Measurements from ENCODE around the gene LMX1A. TPM values are rescaled to one million over a fixed set of nuclear protein-coding genes. Genes with fewer than 3 reads are reported as not detected.

Gene LMX1A
- total and polyA plus RNA-seq, 2 of the 13 experiments (the other 11 are each of a cell fraction or from before 2014, with no cell fraction given) = 0.07 TPM; not detected in 1

DNA sequence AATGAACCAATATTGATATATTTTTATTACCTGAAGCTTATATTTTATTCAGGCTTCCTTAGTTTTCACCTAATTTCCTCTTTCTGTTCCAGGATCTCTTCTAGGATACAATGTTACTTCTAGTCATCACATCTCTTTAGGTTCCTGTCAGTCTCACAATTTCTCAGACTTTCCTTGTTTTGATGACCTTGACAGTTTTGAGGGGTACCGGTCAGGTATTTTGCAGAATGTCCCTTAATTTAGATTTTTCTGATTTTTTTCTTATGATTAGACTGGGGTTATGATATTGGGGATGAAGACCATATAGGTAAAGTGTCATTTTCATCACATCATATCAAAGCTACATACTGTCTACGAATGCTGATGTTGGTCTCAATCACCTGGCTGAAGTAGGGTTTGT is 167.5 kb downstream of the LMX1A start (continued):
- TF ChIP-seq, protein P1, sequence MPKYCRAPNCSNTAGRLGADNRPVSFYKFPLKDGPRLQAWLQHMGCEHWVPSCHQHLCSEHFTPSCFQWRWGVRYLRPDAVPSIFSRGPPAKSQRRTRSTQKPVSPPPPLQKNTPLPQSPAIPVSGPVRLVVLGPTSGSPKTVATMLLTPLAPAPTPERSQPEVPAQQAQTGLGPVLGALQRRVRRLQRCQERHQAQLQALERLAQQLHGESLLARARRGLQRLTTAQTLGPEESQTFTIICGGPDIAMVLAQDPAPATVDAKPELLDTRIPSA (CRISPR knock-in tag; IDR thresholded peaks at IDR 0.05; ENCODE audit: borderline replicate concordance) = no peak

DNA sequence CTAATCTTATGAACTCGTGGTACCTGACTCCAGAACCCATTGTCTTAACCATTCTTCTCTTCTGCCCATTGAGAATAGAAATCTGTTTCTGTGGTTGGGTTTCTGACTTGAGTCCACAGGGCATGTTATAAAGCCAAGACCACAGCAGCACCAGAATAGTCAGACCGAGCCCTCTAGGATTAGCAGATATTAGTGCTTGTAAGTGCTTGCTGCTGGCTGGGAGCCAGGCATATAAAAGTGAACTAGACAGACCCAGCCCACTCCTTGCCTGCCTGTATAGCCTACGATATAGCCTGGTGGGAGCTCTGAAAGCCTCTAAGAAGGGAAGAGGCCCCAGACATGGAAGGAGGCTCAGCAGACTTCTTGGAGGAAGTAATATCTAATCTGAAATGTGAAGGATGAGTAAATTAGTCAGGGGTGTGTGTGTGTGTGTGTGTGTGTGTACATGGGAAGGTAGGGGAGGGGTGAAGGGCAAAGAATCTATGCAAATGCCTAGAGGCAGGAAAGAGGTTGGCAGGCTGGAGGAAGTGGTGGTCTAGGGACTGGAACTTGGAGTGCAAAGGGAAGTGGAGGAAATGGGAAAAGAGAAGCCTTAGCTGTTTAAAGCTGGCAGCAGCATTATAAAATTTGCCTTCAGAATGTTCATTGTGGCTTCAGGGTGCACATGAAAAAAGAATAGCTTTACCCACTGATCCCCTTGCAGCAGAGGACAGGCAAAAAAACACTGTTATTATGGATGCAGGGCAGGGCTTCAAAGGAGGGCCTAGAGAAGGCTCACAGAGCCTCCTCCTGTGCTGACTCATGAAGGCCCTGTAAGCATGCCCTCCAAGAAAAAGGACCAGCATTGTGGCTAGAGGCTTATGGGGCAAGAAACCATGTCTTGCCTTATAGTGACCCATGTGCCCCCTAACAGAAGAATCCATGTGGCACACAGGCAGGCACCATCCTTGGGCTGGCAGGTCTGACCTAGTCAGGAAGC is 169.2 kb downstream of the LMX1A start:
- ChIA-PET CTCF (ENCODE audit: low intra/inter-chr PET ratio, low total read pairs) (no interaction called here), POLR2A (no interaction called here)
- Histone ChIP-seq H3K9me3 (ENCODE audit: low read length) (peaks cover 12% of the 10 kb centered on the region; the same call in 1 of the 2 replicates), H3K4me1 (ENCODE audit: insufficient read depth, low read length) (no peaks in the 10 kb centered on the region), H4K20me1 (ENCODE audit: insufficient read depth, low read length) (no peaks in the 10 kb centered on the region), H3K4me2 (ENCODE audit: low read depth, low read length) (no peak overlapping the region), H3K4me3 (replicated peaks in 1 of 3; ENCODE audit: insufficient read depth in 1 of 3, low read depth in 2 of 3, low read length in 3 of 3) (no peak overlapping the region), H3K79me2 (ENCODE audit: insufficient read depth, low read length) (no peaks in the 10 kb centered on the region), H3K36me3 (replicated peaks in 1 of 2; ENCODE audit: control insufficient read depth in 1 of 2, insufficient read depth in 2 of 2, low read length in 2 of 2) (no peaks in the 10 kb centered on the region), H2AFZ (ENCODE audit: low read length) (no peak overlapping the region), H3K27ac (ENCODE audit: extremely low read length, insufficient read depth, low read length) (no peak overlapping the region), H3K27me3 (ENCODE audit: control insufficient read depth in 1 of 2, insufficient read depth in 2 of 2, low read length in 2 of 2) (no peaks in the 10 kb centered on the region), H3K9ac (ENCODE audit: insufficient read depth, low read depth, low read length) (no peak overlapping the region)
- no peak for FAIRE-seq
- WGBS (ENCODE audit: low lambda C conversion rate) = 16% methylated on average over 3 of the region's 3 CpGs
- DNase-seq (ENCODE audit: low spot score) = no peak
- intact Hi-C loops (cut with micrococcal nuclease; ENCODE audit: unreplicated experiment) = no loop called here
- no peak for ATAC-seq
- TF ChIP-seq SIX4 (CRISPR knock-in tag; IDR thresholded peaks at IDR 0.05) = no peak
- no peak for TF ChIP-seq MAFF (IDR thresholded peaks at IDR 0.05; ENCODE audit: low read depth, low read length)
- TF ChIP-seq, protein P2, sequence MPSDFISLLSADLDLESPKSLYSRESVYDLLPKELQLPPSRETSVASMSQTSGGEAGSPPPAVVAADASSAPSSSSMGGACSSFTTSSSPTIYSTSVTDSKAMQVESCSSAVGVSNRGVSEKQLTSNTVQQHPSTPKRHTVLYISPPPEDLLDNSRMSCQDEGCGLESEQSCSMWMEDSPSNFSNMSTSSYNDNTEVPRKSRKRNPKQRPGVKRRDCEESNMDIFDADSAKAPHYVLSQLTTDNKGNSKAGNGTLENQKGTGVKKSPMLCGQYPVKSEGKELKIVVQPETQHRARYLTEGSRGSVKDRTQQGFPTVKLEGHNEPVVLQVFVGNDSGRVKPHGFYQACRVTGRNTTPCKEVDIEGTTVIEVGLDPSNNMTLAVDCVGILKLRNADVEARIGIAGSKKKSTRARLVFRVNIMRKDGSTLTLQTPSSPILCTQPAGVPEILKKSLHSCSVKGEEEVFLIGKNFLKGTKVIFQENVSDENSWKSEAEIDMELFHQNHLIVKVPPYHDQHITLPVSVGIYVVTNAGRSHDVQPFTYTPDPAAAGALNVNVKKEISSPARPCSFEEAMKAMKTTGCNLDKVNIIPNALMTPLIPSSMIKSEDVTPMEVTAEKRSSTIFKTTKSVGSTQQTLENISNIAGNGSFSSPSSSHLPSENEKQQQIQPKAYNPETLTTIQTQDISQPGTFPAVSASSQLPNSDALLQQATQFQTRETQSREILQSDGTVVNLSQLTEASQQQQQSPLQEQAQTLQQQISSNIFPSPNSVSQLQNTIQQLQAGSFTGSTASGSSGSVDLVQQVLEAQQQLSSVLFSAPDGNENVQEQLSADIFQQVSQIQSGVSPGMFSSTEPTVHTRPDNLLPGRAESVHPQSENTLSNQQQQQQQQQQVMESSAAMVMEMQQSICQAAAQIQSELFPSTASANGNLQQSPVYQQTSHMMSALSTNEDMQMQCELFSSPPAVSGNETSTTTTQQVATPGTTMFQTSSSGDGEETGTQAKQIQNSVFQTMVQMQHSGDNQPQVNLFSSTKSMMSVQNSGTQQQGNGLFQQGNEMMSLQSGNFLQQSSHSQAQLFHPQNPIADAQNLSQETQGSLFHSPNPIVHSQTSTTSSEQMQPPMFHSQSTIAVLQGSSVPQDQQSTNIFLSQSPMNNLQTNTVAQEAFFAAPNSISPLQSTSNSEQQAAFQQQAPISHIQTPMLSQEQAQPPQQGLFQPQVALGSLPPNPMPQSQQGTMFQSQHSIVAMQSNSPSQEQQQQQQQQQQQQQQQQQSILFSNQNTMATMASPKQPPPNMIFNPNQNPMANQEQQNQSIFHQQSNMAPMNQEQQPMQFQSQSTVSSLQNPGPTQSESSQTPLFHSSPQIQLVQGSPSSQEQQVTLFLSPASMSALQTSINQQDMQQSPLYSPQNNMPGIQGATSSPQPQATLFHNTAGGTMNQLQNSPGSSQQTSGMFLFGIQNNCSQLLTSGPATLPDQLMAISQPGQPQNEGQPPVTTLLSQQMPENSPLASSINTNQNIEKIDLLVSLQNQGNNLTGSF (CRISPR knock-in tag; IDR thresholded peaks at IDR 0.05) = no peak
- BruUV-seq (replicated peaks) = no TSS peak
- in situ Hi-C loops (cut with HindIII; ENCODE audit: extremely low pct_ligation_motif_present, low pct_unique_long_range_greater_than_20kb) = no loop called here
